NCI-H82 (cell line): ENCODE data around the gene CBLIF.
"Not testable (repeated sequence)": the region's sequence is repeated elsewhere in the genome, so short reads cannot be mapped to it uniquely, and the experiment has no call there.

Source experiments
- DNase-seq: peaks from one replicate; lab custom pipeline; 2025; lab: John Stamatoyannopoulos, UW

Gene CBLIF

DNA sequence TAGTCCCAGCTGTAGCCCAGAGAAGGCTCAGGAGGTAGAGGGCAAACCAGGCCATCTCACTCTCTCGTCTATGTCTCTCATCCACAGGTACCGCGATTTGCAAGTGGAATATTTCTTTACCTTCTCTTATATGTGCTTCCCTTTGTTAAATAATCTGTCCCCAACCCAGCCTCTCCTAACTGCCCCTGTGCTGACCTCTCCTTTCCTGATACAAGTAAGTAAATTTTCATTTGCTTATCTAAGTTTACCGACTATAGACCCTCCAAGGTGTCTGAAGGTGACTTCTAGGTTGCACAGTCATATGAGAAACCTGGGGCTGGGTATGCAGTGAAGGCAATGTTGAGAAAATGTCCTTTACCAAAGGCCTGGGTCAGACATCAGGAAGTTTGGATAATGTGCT, at the start of gene CBLIF:
Gene CBLIF, minus strand, starts transcription at position 101 of the 400 bp plus-strand sequence. Its CDS starts 46 bp downstream, at position 55.
- DNase-seq, result no peak

DNA sequence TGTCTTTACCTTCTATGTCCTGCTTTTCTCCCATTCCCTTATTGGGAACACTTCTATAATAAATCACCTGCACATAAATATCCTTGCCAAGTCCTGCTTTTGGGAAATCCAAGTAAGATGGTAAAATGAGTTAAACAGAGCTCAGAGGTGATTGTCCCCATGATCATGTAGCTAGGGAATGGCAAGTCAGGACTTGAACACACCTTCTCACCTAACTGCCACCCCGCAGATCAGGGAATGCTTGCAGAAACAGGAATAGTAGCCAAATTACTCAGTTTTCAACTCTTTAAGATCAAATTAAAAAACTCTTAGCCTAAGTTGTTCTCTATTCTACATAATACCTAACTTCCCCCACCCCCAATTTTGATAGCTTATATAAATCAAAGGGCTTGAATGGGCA, 49.3 kb upstream of the CBLIF start:
- no peak for DNase-seq

DNA sequence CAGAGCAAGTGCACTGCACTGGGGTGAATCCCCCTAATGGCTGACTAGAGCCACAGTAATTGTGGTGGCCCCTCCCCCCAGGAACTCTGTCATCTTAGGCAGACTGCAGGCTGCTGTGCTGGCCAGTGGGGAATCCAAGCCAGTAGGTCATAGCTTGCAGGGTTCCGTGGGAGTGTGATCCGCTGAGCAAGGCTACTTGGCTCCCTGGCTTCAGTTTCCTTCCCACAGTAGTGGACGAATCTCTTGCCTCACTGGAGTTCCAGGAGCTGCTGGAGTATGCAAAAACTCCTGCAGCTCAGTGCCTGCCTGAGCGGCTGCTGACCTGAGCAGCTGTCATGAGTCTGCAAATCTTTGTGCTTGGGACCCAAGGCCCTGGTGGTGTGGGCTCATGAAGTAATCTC, 46.5 kb upstream of the CBLIF start:
- DNase-seq, result peak; percentile 32

DNA sequence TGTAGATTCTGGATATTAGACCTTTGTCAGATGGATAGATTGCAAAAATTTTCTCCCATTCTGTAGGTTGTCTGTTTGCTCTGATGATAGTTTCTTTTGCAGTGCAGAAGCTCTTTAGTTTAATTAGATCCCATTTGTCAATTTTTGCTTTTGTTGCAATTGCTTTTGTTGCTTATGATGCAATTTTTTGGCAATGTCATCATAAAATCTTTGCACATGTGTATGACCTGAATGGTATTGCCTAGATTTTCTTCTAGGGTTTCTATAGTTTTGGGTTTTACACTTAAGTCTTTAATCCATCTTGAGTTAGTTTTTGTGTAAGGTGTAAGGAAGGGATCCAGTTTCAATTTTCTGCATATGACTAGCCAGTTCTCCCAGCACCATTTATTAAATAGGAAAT, 41.9 kb upstream of the CBLIF start:
- not testable (repeated sequence) for DNase-seq

DNA sequence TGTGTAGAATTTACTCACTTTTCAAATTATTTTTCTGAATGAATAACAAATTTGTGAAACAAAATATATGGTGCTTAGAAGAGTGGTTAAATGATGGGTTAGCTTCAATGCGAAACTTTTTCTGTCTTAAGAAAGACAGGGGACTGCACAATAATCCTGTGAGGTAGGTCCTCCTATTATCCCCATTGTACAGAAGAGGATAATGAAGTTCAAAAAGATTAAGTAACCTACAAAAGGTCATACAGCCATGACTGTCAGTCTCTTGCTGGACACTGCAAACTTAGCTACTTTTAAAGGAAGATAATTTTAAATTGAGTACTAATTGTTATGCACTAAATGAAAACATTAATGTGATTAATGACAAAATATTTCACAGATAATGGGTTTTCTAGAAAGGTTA, 38.3 kb upstream of the CBLIF start:
- DNase-seq, result no peak

DNA sequence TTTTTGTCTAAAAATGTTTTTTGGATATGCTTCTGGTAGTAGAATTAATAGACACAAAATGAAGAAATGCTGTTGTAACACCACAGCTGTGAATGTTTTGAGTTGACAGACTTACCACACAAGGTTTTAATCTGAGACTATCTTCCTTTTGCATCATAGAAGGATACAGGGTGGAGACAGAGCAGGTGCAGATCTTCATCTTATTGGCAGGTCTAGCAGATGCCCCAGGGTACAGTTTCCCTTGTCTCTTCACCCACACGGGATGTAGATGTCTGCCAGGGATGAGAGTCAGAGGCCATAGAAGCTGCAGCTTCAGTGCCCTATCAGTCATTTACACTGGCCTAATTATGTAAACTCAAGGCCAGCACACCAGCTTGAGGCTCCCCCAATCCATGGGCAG, 34.3 kb upstream of the CBLIF start:
- no peak for DNase-seq

DNA sequence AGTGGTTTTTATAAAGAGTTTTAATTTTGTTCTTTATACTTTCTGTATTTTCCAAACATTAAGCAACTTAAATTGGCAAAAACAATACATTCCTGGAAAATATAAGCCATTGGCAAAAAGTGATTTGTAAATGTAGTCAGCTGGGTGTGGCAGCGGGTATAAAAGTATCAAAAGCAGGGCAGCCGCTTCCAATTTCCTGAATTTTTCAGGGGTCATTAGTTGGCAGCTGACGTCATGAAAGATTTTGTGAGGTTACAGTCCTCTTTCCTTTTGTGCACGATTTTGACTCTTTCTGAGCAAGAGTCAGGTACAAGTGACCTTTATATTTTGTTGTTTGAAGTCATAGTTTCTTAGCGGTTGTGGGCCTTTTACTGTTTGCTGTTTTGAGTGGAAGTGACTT, 33.3 kb upstream of the CBLIF start, which contains the start of gene OOSP3:
Gene OOSP3, plus strand, starts transcription at position 208 of the 400 bp plus-strand sequence. Its CDS starts 27 bp downstream, at position 235.
- no peak for DNase-seq

DNA sequence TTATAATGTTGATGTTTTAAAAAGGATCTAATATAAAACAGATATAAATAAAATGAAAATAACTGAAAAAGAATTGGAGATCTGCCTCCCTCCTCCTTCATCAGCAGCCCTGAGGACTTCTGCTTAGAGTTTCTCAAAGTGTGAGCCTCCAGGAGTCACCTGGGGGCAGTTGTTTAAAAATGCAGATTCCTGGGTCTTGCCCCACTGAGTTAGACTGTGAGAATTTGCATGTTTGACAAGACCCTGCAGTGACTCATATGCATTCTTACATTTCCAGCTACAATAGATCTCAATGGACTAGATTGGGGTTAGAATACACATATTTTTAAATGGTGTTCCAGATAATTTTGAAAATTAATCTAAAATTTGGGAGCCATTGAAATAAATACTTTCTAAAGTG, 32.5 kb upstream of the CBLIF start:
- DNase-seq, result no peak

DNA sequence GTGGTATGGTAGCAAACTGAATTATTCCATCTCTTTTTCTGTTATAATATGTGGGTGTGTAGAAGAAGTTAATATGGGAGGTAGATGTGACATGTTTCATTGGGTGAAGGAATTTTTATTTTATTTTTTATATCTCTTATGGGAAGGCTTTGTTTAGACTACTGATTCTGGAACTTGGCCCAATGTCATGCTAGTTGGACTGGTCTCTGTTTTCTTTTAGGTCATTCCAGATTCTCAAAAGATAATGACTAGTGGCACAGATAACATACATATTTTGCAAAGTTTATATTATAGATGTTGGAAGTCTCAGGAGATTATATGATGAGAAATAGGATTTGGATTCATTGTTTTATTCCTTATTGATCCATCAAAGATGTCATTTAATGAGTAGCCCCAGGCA, 32.0 kb upstream of the CBLIF start:
- DNase-seq, result no peak

DNA sequence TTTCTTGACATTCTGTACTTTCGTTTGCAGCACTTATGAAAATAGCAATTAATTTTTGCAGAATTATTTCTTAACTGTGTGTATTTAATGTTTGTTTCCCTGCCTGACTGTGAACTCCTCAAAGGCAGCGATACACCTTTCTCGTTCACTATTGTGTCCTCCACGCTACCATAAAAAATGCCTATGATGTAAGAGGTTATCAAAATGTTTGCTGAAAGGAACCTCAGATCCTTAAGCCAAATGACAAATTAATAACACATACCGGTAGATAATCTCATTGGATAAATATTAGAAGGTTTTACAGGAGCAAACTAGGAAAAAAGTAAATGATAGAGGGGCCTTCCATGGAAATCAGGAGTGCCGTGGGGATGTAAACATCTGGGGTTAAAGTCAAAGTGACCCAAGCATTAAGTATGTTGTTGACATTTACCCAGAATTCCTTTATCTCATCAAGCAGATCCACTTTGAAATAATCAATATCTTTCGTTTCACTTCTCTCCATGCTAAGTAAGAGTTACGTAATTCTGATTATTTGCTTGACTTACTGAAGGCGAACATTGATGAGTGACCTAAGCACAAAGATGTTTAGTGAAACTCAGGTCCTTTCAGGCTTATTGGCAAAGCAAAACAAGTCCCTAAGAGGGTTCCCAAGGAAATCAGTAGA, 30.7 kb upstream of the CBLIF start:
- no peak for DNase-seq

DNA sequence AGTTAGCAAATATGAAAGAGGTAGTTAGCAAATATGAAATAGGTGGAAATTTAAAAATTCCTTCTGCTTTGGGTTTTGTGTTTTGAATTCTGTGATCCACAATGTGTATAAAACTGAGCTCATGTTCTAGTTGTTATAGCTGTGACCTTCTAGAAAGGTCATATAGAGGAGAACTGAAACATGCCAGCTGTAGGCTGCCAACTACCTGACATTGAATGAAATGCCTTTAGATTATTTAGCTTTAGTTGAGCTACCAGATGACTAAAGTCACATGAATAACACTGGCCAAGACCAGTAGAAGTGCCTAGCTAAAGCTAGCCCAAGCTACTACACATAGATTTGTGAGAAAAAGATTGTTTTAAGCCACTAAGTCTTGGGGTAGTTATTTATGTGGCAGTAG, 26.8 kb upstream of the CBLIF start:
- no peak for DNase-seq

DNA sequence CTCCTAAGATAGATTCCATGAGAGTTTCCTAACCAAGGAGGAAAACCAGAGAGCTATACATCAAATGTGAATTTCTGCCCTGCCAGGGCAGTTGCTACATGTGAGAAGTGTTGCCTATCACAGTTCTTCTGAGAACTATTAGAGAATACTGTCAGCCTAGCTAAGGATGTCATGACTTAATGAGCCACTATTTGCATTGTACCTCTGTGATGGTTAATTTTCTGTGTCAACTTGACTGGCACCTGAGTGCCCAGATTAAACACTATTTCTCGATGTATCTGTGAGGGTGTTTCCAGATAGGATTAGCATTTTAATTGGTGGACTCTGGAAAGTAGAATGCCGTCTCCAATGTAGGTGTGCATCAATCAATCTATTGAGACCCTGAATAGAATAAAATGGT, 22.6 kb upstream of the CBLIF start:
- no peak for DNase-seq

DNA sequence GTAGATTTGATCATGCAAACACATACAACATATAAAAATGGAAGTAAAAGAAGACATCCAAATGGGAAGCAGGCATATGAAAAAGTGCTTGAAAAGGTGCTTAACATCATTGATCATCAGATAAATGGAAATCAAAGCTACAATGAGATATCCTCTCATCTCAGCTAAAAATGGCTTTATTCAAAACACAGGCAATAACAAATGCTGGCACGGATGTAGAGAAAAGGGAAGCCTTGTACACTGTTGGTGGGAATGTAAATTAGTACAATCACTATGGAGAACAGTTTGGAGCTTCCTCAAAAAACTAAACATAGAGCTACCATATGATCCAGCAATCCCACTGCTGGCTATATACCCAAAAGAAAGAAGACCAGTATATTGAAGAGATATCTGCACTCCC, 21.5 kb upstream of the CBLIF start:
- DNase-seq, result no peak

DNA sequence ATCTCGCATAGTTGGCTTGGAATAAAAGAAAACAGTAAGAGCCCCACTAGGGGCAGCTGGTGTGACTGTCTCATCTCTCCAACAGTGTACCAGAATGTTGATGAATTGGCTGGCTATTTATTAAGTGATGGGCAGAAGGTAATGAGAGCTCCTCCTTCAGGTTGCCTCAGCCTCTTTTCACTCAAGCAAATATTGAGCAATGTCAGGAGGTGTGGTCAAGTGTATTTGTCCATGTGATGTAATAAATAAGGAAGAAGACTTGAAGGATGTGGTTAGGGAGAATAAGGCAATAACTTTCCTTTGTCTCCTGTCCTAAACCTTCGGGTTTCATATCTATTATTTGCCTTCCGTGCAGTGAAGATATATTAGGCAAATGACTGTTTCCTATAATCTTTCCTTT, 21.1 kb upstream of the CBLIF start, which contains the start of gene TCN1:
Gene TCN1, minus strand, starts transcription at position 91 of the 400 bp plus-strand sequence. Its CDS starts 17 bp downstream, at position 74.
- no peak for DNase-seq

DNA sequence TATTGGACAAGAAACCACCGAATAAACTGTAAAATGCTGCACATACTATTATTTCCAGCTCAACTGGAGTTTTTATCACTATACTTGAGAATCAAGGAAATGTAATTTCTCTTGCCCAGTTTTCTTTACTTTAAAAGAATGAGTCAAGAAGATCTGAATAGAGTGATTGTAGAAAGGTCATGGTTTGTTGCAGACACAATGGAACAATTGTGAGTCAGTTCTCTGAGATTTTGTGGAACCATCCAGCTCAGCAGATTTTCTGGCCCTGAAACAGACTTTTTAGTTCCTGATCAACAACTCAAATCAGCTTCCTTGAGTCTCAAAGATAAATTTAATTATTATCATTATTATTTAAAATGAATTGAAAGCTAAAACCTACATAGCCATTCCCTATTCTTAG, 19.7 kb upstream of the CBLIF start:
- no peak for DNase-seq

DNA sequence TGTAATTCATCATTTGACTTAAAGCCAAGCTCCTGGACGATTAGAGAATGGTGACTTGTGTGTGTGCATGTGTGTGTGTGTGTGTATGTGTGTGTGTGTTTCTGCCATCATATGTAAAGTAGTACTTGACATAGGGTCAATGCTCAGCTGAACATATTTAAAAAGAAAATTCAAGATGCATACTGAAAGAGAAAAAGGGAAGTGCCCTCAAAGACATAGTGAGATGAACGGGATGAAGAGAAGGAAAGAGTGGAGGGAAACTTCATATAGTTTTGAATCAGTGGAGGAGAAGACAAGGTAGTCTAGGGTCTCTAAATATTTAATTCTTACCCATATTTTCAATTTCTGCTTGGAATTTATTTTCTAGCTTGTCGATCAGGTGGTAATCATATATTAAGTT, 17.0 kb upstream of the CBLIF start:
- no peak for DNase-seq

DNA sequence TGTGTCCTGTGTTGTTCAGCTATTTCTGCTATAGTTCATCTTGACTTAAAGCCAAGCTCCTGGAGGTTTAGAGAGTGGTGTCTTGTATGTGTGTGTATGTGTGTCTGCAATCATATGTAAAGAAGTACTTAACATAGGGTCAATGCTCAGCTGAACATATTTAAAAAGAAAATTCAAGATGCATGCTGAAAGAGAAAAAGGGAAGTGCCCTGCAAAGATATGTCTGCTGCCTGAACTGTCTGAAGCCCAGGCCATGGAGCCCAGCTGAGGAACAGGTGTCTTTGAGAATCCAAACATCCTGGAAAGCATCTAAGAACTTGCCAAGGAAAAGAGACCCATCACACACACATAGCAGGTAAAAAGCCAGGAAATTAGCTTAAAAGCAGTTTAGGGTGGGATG, 14.4 kb upstream of the CBLIF start:
- DNase-seq, result no peak

DNA sequence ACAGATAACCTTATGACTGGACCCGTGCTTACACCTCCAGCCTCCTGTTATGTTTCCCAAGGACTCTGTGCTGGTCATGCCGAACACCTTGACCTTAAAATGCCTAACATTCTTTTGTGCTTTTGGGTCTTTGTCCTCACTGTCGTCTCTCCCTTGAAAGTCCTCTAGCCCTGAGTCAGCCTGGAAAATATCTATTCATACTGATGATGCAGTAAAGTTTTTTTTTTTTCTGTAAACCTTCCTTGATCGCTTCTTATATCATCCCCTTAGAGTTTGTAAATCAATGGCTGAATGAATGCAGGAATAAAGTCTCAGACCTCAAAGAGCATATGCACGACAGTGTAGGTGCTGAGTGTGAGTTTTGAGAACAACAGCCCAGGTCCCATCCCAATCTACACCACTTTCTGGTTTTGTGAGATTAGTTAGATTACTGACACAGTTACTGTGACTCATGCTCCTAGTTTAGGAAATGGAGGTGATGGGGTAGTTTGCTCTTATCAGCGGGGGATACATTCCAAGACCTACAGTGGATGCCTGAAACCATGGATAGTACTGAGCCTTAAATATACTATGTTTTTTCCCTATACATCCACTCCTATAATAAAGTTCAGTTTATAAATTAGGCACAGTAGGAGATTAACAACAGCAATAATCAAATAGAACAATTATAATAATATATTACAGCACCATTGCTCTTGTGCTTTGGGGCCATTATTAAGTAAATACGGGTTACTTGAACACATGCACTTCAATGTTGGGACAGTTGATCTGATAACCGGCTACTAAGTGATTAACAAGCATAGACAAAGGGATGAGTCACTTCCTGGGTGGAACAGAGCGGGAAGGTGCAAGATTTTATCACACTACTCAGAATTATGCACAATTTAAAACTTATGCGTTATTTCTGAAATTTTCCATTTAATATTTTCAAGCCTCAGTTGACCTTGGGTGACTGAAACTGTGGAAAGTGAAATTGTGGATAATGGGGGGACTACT, 12.4 kb upstream of the CBLIF start:
- no peak for DNase-seq

DNA sequence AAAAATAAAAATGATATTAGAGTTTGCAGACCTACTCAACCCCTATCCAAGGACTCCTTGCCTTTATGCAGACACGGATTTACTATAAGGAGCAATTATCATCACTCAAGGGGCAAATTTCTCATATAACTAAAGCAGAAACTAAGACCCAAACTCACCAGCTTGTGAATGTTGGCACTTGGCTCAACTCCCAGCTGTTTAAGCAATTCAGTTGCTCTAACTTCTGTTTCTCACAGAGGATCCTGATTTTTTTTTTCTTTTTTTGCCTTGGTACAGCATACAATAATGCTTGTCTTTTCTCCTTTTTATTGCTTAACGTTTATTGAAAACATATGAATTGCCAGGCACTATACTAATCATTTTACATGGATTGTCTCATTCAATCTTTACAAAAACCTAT, 9.6 kb upstream of the CBLIF start:
- no peak for DNase-seq

DNA sequence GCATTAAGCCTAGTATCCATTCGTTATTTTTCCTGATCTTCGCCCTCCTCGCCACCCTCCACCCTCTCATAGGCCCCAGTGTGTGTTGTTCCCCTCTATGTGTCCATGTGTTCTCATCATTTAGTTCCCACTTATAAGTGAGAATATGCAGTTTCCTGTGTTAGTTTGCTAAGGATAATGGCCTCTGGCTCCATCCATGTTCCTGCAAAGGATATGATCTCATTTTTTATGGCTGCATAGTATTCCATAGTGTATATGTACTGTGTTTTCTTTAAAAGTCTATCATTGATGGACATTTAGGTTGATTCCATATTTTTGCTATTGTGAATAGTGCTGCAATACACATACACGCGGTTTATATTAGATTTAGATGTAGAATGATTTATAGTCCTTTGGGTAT, 6.1 kb upstream of the CBLIF start:
- not testable (repeated sequence) for DNase-seq

DNA sequence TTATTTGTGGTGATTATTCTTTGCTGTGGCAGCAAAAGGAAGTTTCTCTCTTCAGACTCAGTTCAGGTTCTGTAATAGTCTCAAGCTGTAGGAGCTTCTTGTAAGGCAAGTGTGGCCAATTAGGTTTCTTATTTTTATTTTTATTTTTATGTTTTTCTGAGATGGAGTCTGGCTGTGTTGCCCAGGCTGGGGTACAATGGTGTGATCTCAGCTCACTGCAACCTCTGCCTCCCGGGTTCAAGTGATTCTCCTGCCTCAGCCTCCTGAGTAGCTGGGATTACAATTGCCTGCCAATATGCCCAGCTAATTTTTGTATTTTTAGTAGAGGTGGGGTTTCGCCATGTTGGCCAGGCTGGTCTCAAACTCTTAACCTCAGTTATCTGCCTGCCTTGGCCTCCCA, 4.3 kb upstream of the CBLIF start:
- not testable (repeated sequence) for DNase-seq

DNA sequence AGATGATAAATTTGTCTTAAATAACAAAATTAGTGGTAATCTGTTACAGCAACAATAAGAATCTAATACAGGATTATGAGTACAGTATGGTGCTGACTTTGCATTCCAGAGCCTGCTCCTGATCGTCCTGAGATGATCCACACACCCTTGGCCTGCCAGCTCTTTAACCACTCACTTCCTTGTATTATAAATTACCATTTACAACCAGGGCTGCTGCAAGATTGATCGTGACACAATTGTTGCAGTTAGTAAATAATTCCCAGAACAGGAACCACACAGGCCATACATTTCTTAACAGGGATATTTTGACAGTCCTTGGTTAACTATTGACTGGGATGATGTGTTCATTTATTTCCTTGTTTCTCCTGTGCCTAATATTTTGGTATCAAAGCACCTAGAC, 3.8 kb upstream of the CBLIF start:
- no peak for DNase-seq

DNA sequence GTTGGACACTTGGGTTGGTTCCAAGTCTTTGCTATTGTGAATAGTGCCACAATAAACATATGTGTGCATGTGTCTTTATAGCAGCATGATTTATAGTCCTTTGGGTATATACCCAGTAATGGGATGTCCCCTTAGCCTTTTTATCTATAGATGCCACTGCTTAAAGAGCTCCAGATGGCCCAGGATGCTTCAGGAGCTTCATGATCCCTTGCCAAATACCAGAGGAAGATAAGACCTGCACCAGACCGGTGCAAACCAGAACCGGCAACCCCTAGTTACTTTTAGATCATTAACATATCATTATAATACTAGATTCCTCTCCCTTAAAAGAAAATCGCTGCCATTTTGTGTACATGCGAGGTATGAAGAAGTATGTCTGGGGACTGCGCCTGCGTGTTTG, 3.1 kb upstream of the CBLIF start:
- DNase-seq, result not testable (repeated sequence)
